Upper lobe of right lung (tissue), 1 donor: Measurements from ENCODE around the gene OR2C3. TPM values are rescaled to one million over a fixed set of nuclear protein-coding genes. Genes with fewer than 3 reads are reported as not detected.

Experiments
- ATAC-seq: fragments of 200-7000 bp; cut with Tn5 transposase; one replicate; pipeline ENCODE4 v1.9.1; 2020; ENCODE audit warnings: mild to moderate bottlenecking, moderate library complexity
- DNase-seq: peaks from one replicate; pipeline ENCODE4 v3.0.0-alpha.2; 2020
- H3K27ac ChIP-seq: fragments of 200-600 bp; one replicate; pipeline ENCODE4 v1.8.0; 2022
- H3K27me3 ChIP-seq: fragments of 200-600 bp; one replicate; pipeline ENCODE4 v1.8.0; 2022; ENCODE audit warnings: mild to moderate bottlenecking
- H3K36me3 ChIP-seq: fragments of 200-600 bp; one replicate; pipeline ENCODE4 v1.8.0; 2022
- H3K4me1 ChIP-seq: fragments of 200-600 bp; one replicate; pipeline ENCODE4 v1.8.0; 2022
- H3K4me3 ChIP-seq: fragments of 200-600 bp; one replicate; pipeline ENCODE4 v1.8.0; 2022; ENCODE audit warnings: mild to moderate bottlenecking
- H3K9me3 ChIP-seq: fragments of 200-600 bp; one replicate; pipeline ENCODE4 v1.8.0; 2022
- CTCF ChIP-seq: fragments of 200-600 bp; IDR thresholded peaks from one replicate; pipeline ENCODE4 v1.8.0; 2022; ENCODE audit warnings: antibody characterized with exemption
- intact Hi-C: fragments of 100-400 bp; cut with DNase I; formaldehyde crosslinking; loops from one replicate; pipeline ENCODE4 v1.11.0; 2022
- total RNA-seq: library from RNA; stranded (reverse); fragmentation: NEBNext Ultra II Directional; extraction: Animal tissue kit (Norgen Biotek cat#: 25700); gene quantifications from one replicate; pipeline ENCODE4 v1.2.1, GENCODE V29; 2021
- donor health status: DM: no; HTN: yes; CAD: no; lungs with severe emphysema.

Gene OR2C3
- total RNA-seq, 1 donor from 2014 or later: not detected

GRCh38 chr1:247506831-247507230 is 29.4 kb downstream of the OR2C3 start:
- no peak for TF ChIP-seq CTCF
- Histone ChIP-seq H3K27ac (no peak overlapping the region), H3K4me3 (no peak overlapping the region), H3K9me3 (no peaks in the 10 kb centered on the region), H3K4me1 (no peaks in the 10 kb centered on the region), H3K27me3 (no peaks in the 10 kb centered on the region), H3K36me3 (no peaks in the 10 kb centered on the region)
- DNase-seq (no peak), ATAC-seq (no peak)
- intact Hi-C loops: no loop called here

GRCh38 chr1:247500865-247501264 is 35.4 kb downstream of the OR2C3 start:
- no peak overlapping the region for H3K4me3 ChIP-seq
- H3K36me3 ChIP-seq: no peaks in the 10 kb centered on the region
- ATAC-seq: peak; percentile 42
- no peak for DNase-seq
- intact Hi-C loops: no loop called here
- no peak for TF ChIP-seq CTCF
- H3K9me3 ChIP-seq: no peaks in the 10 kb centered on the region
- H3K4me1 ChIP-seq: no peaks in the 10 kb centered on the region
- H3K27me3 ChIP-seq: no peaks in the 10 kb centered on the region
- H3K27ac ChIP-seq: no peak overlapping the region

GRCh38 chr1:247496581-247497285 is 39.5 kb downstream of the OR2C3 start:
- H3K36me3 ChIP-seq: no peaks in the 10 kb centered on the region
- intact Hi-C loops: no loop called here
- TF ChIP-seq CTCF: no peak
- no peak for DNase-seq
- H3K27ac ChIP-seq: no peak overlapping the region
- no peak overlapping the region for H3K4me3 ChIP-seq
- no peaks in the 10 kb centered on the region for H3K4me1 ChIP-seq
- H3K27me3 ChIP-seq: no peaks in the 10 kb centered on the region
- H3K9me3 ChIP-seq: no peaks in the 10 kb centered on the region
- no peak for ATAC-seq

GRCh38 chr1:247494767-247495166 is 41.5 kb downstream of the OR2C3 start:
- DNase-seq: no peak
- Histone ChIP-seq H3K36me3 (no peaks in the 10 kb centered on the region), H3K27me3 (no peaks in the 10 kb centered on the region), H3K4me3 (no peak overlapping the region), H3K4me1 (no peaks in the 10 kb centered on the region), H3K9me3 (no peaks in the 10 kb centered on the region), H3K27ac (no peak overlapping the region)
- peak; percentile 68 for ATAC-seq
- TF ChIP-seq CTCF: no peak
- intact Hi-C loops: no loop called here

GRCh38 chr1:247493106-247493505 is 43.1 kb downstream of the OR2C3 start:
- Histone ChIP-seq H3K9me3 (no peaks in the 10 kb centered on the region), H3K4me1 (no peaks in the 10 kb centered on the region), H3K27ac (no peak overlapping the region), H3K27me3 (no peaks in the 10 kb centered on the region), H3K4me3 (no peak overlapping the region), H3K36me3 (no peaks in the 10 kb centered on the region)
- TF ChIP-seq CTCF: no peak
- ATAC-seq (no peak), DNase-seq (no peak)
- intact Hi-C loops: no loop called here

- intact Hi-C loops: no loop called here
- Histone ChIP-seq H3K9me3 (no peaks in the 10 kb centered on the region), H3K27ac (no peak overlapping the region), H3K27me3 (no peaks in the 10 kb centered on the region), H3K4me1 (no peaks in the 10 kb centered on the region), H3K36me3 (no peaks in the 10 kb centered on the region), H3K4me3 (no peak overlapping the region)
- TF ChIP-seq CTCF: no peak
- DNase-seq (no peak), ATAC-seq (peak; percentile 13)
Measured at GRCh38 chr1:247491328-247491727, 44.9 kb downstream of the OR2C3 start.
